IPS DF 19.7 (cell line): ENCODE data around the gene HRH4.
A peak's percentile ranks its signal among the peaks of the same experiment; 100 is the strongest.

Experiments
- DNase-seq: peaks from one replicate; pipeline ENCODE4 v3.0.0-alpha.2; 2013; ENCODE audit warnings: low read depth, low spot score

Gene HRH4

GRCh38 chr18:24460388-24460787 is at the start of gene HRH4:
Gene HRH4, plus strand, starts transcription at chr18:24460637. Its CDS starts 92 bp downstream, at chr18:24460729.
- DNase-seq: no peak

GRCh38 chr18:24413148-24413547 is 47.3 kb upstream of the HRH4 start:
- no peak for DNase-seq

- DNase-seq: no peak
Measured at GRCh38 chr18:24414349-24415003, 46.0 kb upstream of the HRH4 start.

DNA sequence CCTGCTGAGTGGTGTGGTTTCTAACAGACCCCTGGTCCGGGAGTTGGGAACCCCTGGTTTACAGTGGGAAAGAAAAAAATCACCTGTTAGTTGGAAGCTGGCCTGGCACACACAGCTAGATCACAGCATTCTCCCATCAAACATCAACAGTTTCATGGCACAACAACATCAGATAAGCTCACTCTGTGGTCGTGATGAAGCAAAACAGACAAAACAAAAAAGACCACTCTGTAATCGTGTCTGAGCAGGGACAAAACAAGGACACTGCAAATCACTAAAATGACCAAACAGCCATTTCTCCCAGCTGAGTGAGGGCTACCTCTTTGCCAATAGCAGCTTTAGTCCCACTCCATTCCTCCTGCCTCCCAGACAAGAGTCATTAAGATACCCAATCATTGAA is 43.0 kb upstream of the HRH4 start:
- no peak for DNase-seq

- DNase-seq: no peak
Measured at GRCh38 chr18:24420551-24420950, 39.9 kb upstream of the HRH4 start.

GRCh38 chr18:24421831-24422230 is 38.6 kb upstream of the HRH4 start:
- no peak for DNase-seq

GRCh38 chr18:24426073-24426397 is 34.4 kb upstream of the HRH4 start:
- no peak for DNase-seq

- peak; percentile 63 for DNase-seq
Measured at GRCh38 chr18:24426398-24427294, 33.8 kb upstream of the HRH4 start, which contains the start of gene IMPACT. Gene IMPACT, plus strand, starts transcription at chr18:24426670. Its CDS starts 87 bp downstream, at chr18:24426757.

DNA sequence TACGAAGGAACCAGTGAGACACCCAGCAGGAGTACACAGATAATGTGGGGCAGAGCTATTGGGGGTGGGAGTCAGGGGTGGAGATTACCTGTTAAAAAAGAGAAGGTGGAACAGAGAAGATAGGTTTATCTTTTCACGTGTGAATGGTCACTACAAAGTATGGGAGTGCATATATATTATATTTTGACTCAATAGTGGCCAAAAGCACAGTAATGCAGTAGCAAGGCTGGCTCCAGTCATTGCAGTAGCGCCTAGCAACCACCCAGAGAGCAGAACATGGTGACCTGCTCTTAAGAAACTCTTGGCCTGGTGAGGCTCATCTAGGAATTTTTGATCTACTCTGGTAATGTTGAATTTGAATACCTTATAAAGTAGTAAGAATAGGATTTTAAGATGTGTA is 33.0 kb upstream of the HRH4 start:
- no peak for DNase-seq

DNA sequence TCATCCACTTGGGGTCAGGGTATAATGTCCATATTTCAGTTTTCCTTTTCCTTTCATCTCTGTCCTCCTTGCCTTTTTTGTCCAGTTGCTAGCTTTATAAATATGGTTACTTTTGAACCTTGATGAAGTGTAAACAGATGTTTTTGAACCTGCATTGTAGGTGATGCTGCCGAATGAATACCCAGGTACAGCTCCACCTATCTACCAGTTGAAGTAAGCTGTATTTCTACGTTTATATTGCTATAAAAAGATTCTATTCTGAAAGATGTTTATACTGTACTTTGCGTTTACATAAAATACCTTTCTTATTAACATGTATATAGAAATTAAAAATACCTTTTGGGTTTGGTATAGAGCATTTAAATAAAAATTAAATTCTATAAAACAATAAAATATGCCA is 31.7 kb upstream of the HRH4 start:
- no peak for DNase-seq

GRCh38 chr18:24429188-24429587 is 31.2 kb upstream of the HRH4 start:
- DNase-seq: no peak

DNA sequence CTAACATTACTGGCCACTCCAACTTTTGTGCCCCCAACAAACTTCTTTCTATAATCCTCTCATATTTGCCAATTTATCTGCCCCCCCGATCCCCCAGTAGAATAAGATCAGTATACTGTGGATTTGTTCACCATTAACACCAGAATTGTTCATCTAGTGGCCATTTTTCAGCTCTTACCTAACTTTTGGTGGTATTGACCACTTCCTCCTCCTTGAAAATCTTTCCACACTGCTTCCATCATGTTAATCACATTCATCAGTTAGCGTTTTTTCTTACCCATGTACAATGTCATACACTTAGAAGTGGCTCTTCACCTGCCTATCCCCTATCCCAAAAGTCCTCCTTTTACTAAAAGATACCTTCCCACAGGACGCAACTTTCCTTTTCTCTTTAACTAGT is 27.8 kb upstream of the HRH4 start:
- DNase-seq: no peak

- no peak for DNase-seq
Measured at GRCh38 chr18:24436939-24437338, 23.5 kb upstream of the HRH4 start.

DNA sequence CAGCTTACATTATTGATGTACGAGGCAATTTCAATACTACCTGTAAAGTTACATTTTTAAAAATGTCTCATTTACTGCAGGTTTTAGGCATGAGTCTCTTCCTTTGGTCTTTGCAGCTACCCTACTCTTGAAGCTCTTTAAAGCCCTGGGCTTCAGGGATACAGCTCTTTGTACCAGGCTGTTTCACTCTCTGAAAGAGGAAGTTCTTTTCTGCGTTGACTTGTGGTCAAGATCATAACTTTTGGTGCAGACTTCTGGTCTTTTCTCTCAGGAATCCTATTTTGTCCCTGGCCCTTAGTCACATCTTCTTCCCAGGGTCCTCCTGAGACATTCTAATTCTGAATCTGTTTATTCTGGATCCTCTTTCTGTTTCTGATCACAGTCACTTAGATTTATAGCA is 16.6 kb upstream of the HRH4 start:
- no peak for DNase-seq

- no peak for DNase-seq
Measured at GRCh38 chr18:24446453-24446852, 14.0 kb upstream of the HRH4 start.

DNA sequence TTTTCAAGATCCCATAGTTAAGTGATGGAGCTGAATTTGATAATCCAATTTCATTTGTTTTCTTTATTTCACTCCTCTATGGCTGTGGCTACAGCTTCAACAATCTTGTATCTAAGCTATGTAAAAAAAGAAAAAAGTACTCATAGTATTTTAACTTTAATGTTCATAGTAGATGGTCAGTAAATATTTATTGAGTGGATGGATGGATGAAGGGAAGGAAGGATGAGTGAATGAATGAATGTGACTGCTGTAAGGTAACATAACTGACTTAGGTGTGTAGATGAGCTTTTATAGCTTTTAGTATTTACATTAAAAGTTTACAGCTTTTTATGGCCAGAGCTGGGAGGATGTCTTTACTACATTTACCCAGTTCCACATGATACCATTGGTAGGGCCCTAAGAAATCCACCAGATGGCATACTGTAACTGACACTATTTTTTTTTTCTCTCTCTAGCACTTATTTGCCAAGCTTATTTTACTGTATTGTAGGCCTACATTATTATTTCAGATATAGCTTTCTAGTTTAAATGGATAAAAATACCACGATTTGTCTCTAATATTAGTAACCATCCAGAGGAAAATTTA is 13.4 kb upstream of the HRH4 start:
- DNase-seq: no peak

GRCh38 chr18:24447961-24448360 is 12.5 kb upstream of the HRH4 start:
- no peak for DNase-seq

GRCh38 chr18:24456549-24456948 is 3.9 kb upstream of the HRH4 start:
- DNase-seq: no peak

DNA sequence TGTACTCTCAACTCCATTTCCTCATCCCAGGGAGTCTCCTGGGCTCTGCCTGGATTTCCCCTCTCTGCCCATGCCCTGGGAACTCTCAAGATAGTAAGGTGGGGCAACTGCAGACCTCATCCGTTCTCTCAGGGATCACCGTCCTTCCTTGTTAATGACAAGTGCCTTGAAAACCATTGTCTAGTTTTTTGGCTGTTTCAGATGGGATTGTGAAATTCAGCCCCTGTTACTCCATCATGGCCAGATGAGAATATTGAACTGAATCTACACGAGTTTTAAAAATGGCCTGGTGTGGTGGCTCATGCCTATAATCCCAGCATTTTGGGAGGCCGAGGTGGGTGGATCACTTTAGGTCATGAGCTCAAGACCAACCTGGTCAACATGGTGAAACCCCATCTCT is 665 bp upstream of the HRH4 start:
- no peak for DNase-seq

- DNase-seq: no peak
Measured at GRCh38 chr18:24461996-24462395, 1.6 kb downstream of the HRH4 start.

DNA sequence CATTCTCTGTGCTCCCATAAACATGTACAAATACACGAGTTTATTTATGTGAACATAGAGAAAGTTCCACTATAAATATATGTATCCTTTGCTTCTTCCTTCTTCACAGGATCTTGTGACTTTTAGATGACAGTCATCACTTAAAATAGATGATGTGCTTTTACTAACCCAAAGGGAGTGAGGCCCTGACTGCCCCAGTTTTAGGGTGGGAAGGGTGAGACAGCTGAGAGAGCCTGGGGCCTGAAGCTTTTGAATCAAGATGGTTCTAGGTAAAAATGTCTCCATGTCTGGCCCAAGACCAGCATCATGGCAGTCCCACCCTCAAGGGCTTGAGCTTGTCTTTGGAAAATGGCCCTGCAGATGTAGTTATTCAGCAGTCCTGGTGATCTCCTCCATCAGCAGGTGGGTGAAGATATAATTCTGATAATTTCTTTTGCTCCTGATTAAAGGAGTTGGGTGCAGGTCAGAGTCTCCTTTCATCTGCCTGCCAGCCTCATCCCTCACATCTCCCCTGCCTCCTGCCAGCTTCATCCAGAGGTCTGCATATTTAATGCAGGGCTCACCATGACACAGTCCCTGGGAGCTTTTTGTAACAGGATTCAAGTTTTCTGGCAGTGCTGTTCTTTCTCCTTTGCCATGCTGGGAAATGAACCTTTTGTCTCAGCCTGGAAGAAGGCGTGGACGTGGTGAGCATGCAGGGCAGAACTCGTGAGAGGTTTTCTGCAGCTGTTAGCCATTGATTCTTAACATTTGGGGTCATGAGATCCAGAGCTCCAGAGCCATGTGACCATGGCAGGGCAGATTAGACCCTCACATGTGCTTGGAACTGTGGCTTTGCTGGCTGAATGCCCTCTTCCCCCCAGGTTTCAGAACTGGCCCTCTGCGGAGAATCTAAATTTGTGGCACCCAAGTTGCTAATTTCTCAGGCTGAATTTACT is 2.7 kb downstream of the HRH4 start:
- DNase-seq: no peak

- no peak for DNase-seq
Measured at GRCh38 chr18:24465486-24465885, 5.0 kb downstream of the HRH4 start.
